GM12878 (cell line): ENCODE measurements around the gene ULK4. TPM values are rescaled to one million over a fixed set of nuclear protein-coding genes. Genes with fewer than 3 reads are reported as not detected.

ENCODE experiments used
- ATAC-seq: fragments of 200-7000 bp; cut with Tn5 transposase; 3 replicates; pipeline ENCODE4 v1.9.1; 2020; ENCODE audit warnings: mild to moderate bottlenecking, moderate library complexity
- BruUV-seq: library from RNA; stranded (reverse); fragments of 400-500 nt; replicated peaks from 2 replicates; lab custom pipeline; 2021; lab: Mats Ljungman, UMichigan
- CTCF ChIA-PET: fragments of 300-600 bp; sonication (Branson Sonifier 250); formaldehyde crosslinking; extraction: SDS; loops from one replicate; lab custom pipeline; 2021; ENCODE audit warnings: inconsistent platforms; lab: Yijun Ruan, JAX
- POLR2A ChIA-PET: fragments of 350-600 bp; formaldehyde crosslinking; extraction: SDS; loops from one replicate; lab custom pipeline; 2021; ENCODE audit warnings: inconsistent platforms; lab: Charles Lee
- RAD21 ChIA-PET: fragments of 300-600 bp; sonication (Branson Sonifier 250); formaldehyde crosslinking; loops from one replicate; lab custom pipeline; 2023; ENCODE audit warnings: antibody characterized with exemption; ENCODE audit not compliant: unreplicated experiment; lab: Charles Lee
- SMC1A ChIA-PET: fragments of 300-600 bp; sonication (Branson Sonifier 250); formaldehyde crosslinking; loops from one replicate; lab custom pipeline; 2023; ENCODE audit not compliant: unreplicated experiment, uncharacterized antibody; lab: Charles Lee
- DNase-seq: peaks from one replicate; pipeline ENCODE4 v3.0.0-alpha.2; 2011; ENCODE audit warnings: low read depth, low spot score
- FAIRE-seq: peaks from 3 replicates; lab custom pipeline; 2011; peaks lifted over from hg19 to GRCh38; lab: Jason Lieb, UNC
- H2AFZ ChIP-seq: 2 replicates; pipeline ENCODE4 v1.6.0; 2011; ENCODE audit warnings: low read depth, low read length, control low read depth; ENCODE audit not compliant: control insufficient read depth
- H3K27ac ChIP-seq: 2 replicates; pipeline ENCODE4 v1.5.1; 2011; ENCODE audit warnings: control low read depth; ENCODE audit not compliant: control insufficient read depth, insufficient read depth
- H3K27me3 ChIP-seq, 2 experiments: replicated peaks in 1 of 2; 2 replicates each; pipeline versions ENCODE4 v1.6.0 to v1.6.1; 2011; ENCODE audit warnings: low read length in 1 of 2; ENCODE audit not compliant: control insufficient read depth in 2 of 2, insufficient read depth in 2 of 2
- H3K36me3 ChIP-seq, 2 experiments: 2 replicates each; pipeline ENCODE4 v1.5.1; 2011; ENCODE audit warnings: low read length in 1 of 2; ENCODE audit not compliant: control insufficient read depth in 2 of 2, insufficient read depth in 2 of 2
- H3K4me1 ChIP-seq: 2 replicates; pipeline ENCODE4 v1.6.1; 2011; ENCODE audit warnings: mild to moderate bottlenecking, low read length, moderate library complexity, mixed read lengths; ENCODE audit not compliant: control insufficient read depth, insufficient read depth
- H3K4me2 ChIP-seq: 2 replicates; pipeline ENCODE4 v1.6.0; 2011; ENCODE audit warnings: control low read depth; ENCODE audit not compliant: control insufficient read depth, insufficient read depth
- H3K4me3 ChIP-seq: fragments of 200-600 bp; sonication (generic); 2 replicates; pipeline ENCODE4 v1.5.1; 2016
- H3K79me2 ChIP-seq: 2 replicates; pipeline ENCODE4 v1.6.0; 2011; ENCODE audit warnings: low read length; ENCODE audit not compliant: control insufficient read depth, insufficient read depth
- H3K9ac ChIP-seq: 2 replicates; pipeline ENCODE4 v1.8.0; 2011; ENCODE audit warnings: low read length, control low read depth, mixed read lengths; ENCODE audit not compliant: control insufficient read depth, insufficient read depth
- H3K9me3 ChIP-seq: replicated peaks from 3 replicates; pipeline ENCODE4 v1.5.1; 2011; ENCODE audit warnings: mild to moderate bottlenecking, low read length; ENCODE audit not compliant: control insufficient read depth, insufficient read depth
- H4K20me1 ChIP-seq: 2 replicates; pipeline ENCODE4 v1.6.0; 2011; ENCODE audit not compliant: control insufficient read depth, insufficient read depth
- ATF2 ChIP-seq: IDR thresholded peaks from 2 replicates; pipeline ENCODE4 v1.6.1; 2012; ENCODE audit warnings: low read length, inconsistent platforms
- BCL11A ChIP-seq: IDR thresholded peaks from 2 replicates; pipeline ENCODE4 v1.6.1; 2011; ENCODE audit warnings: low read depth, low read length
- CHD1 ChIP-seq: IDR thresholded peaks from 2 replicates; pipeline ENCODE4 v1.6.1; 2012; ENCODE audit warnings: low read depth, low read length, improper control_type of control experiment
- FOS ChIP-seq: IDR thresholded peaks from 3 replicates; pipeline ENCODE4 v1.6.1; 2011; ENCODE audit warnings: borderline replicate concordance; ENCODE audit not compliant: insufficient read length; ENCODE audit errors: extremely low read depth
- HSF1 ChIP-seq: fragments of 150-350 bp; IDR thresholded peaks from 2 replicates; pipeline ENCODE4 v1.6.1; 2014; ENCODE audit warnings: mild to moderate bottlenecking, low read depth, low read length
- JUNB ChIP-seq: IDR thresholded peaks from 2 replicates; pipeline ENCODE4 v1.6.1; 2016; ENCODE audit warnings: antibody characterized with exemption, mild to moderate bottlenecking
- JUND ChIP-seq: IDR thresholded peaks from 2 replicates; pipeline ENCODE4 v1.6.1; 2012; ENCODE audit warnings: low read depth, mild to moderate bottlenecking, low read length, improper control_type of control experiment, moderate library complexity
- KAT2A ChIP-seq: conservative IDR thresholded peaks from 2 replicates; pipeline ENCODE4 v1.6.1; 2011; ENCODE audit warnings: low read depth, low read length; ENCODE audit not compliant: control insufficient read depth
- MEF2B ChIP-seq: fragments of 450-650 bp; IDR thresholded peaks from 2 replicates; pipeline ENCODE4 v1.6.1; 2018; ENCODE audit warnings: mild to moderate bottlenecking, moderate library complexity; ENCODE audit not compliant: partially characterized antibody, poor library complexity, severe bottlenecking
- MYC ChIP-seq: IDR thresholded peaks from 2 replicates; pipeline ENCODE4 v1.6.1; 2011; ENCODE audit warnings: mild to moderate bottlenecking, low read length, moderate library complexity, inconsistent platforms; ENCODE audit not compliant: insufficient read depth, insufficient replicate concordance, insufficient read length, severe bottlenecking
- NBN ChIP-seq: fragments of 450-650 bp; IDR thresholded peaks from 2 replicates; pipeline ENCODE4 v1.6.1; 2016
- NRF1 ChIP-seq: conservative IDR thresholded peaks from 2 replicates; pipeline ENCODE4 v1.6.1; 2011; ENCODE audit warnings: mild to moderate bottlenecking, low read depth, low read length, improper control_type of control experiment
- RAD51 ChIP-seq: fragments of 450-650 bp; IDR thresholded peaks from 2 replicates; pipeline ENCODE4 v1.6.1; 2016; ENCODE audit warnings: moderate library complexity, mild to moderate bottlenecking, inconsistent platforms
- RBBP5 ChIP-seq: fragments of 200-600 bp; sonication (generic); conservative IDR thresholded peaks from 2 replicates; pipeline ENCODE4 v1.6.1; 2016
- SMC3 ChIP-seq: IDR thresholded peaks from 2 replicates; pipeline ENCODE4 v1.6.1; 2011; ENCODE audit warnings: low read length, improper control_type of control experiment, borderline replicate concordance
- STAT3 ChIP-seq: IDR thresholded peaks from 2 replicates; pipeline ENCODE4 v1.6.1; 2011; ENCODE audit warnings: low read depth, low read length, improper control_type of control experiment
- TBL1XR1 ChIP-seq: IDR thresholded peaks from 2 replicates; pipeline ENCODE4 v1.6.1; 2012; ENCODE audit warnings: low read depth, low read length, improper control_type of control experiment
- ZBED1 ChIP-seq: IDR thresholded peaks from 2 replicates; pipeline ENCODE4 v1.6.1; 2016; ENCODE audit warnings: borderline replicate concordance
- ZZZ3 ChIP-seq: IDR thresholded peaks from 2 replicates; pipeline ENCODE4 v1.6.1; 2011; ENCODE audit warnings: low read depth; ENCODE audit not compliant: control insufficient read depth, insufficient read length
- WGBS: methylation state at CpG from one replicate; pipeline ENCODE4 v1.1.6; 2016; ENCODE audit warnings: low lambda C conversion rate; ENCODE audit not compliant: insufficient replicate concordance, insufficient coverage; ENCODE audit errors: missing lambda C conversion rate; 5-methylcytosine and 5-hydroxymethylcytosine counted together
- in situ Hi-C: fragments of 300-500 bp; cut with MboI; formaldehyde crosslinking; loops from 9 replicates; pipeline ENCODE4 v1.14.3; 2018; ENCODE audit warnings: mixed read lengths
- intact Hi-C: fragments of 100-400 bp; cut with micrococcal nuclease; formaldehyde crosslinking; loops from one replicate; pipeline ENCODE4 v1.14.2; 2022; ENCODE audit not compliant: unreplicated experiment
- polyA plus RNA-seq, 11 experiments: library from polyadenylated mRNA; depleted of rRNA in 4 of 11; unstranded in 6 of 11; stranded (reverse) in 5 of 11; fragments of >200 nt; fragmentation: Nextera tagmentation in 4 of 11; fragmentation: Illumina TruSeq in 1 of 11; extraction: Ambion mirVana in 4 of 11; extraction: Trizol in 1 of 11; gene quantifications; 1 replicate in 1 of 11; 2 replicates in 10 of 11; pipeline versions ENCODE4 v1.2.1 to v1.2.3, GENCODE V29; 2011 to 2016; ENCODE audit warnings: inconsistent platforms in 2 of 11, missing spikeins in 2 of 11, low read depth in 1 of 11
- total RNA-seq, 4 experiments: library from RNA; depleted of rRNA in 3 of 4; stranded (reverse); fragments of >200 nt in 3 of 4; fragmentation: Illumina TruSeq in 1 of 4; extraction: Trizol in 1 of 4; gene quantifications; 2 replicates each; pipeline versions ENCODE4 v1.2.1 to v1.2.3, GENCODE V29; 2013 to 2021
- TF ChIP-seq, protein P1 (sequence below): IDR thresholded peaks from 2 replicates; pipeline ENCODE4 v1.6.1; 2011; ENCODE audit warnings: borderline replicate concordance, low read depth, mild to moderate bottlenecking, moderate library complexity, mixed read lengths, low read length; ENCODE audit not compliant: insufficient read depth; ENCODE audit errors: extremely low read length

Gene ULK4
- total and polyA plus RNA-seq, 10 of the 15 experiments (the other 5 are each of a cell fraction or from before 2014, with no cell fraction given): 3.5 to 7.6 (median 6.3) TPM

DNA sequence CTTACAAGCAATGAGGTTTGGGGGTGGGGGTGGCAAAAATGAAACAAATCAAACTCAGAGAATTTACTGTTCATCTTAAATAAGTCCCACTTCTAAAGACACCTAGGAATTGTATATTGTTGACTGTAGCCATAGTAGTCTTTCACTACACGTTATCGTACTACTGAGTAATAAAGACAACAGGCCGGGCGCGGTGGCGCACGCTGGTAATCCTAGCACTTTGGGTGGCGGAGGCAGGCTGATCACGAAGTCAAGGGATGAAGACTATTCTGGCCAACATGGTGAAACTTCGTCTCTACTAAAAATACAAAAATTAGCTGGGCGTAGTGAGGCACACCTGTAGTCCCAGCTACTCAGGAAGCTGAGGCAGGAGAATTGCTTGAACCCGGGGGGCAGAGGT lies 531.0 kb downstream of the ULK4 start:
- Histone ChIP-seq H3K9ac (no peak overlapping the region), H2AFZ (no peak overlapping the region), H3K27ac (no peak overlapping the region), H3K27me3 (no peaks in the 10 kb centered on the region), H3K4me3 (no peak overlapping the region), H3K79me2 (no peaks in the 10 kb centered on the region), H4K20me1 (no peaks in the 10 kb centered on the region), H3K36me3 (no peaks in the 10 kb centered on the region), H3K4me2 (no peak overlapping the region), H3K4me1 (no peaks in the 10 kb centered on the region), H3K9me3 (no peaks in the 10 kb centered on the region)
- FAIRE-seq: no peak
- RAD21 ChIA-PET: no interaction called here
- no peak for TF ChIP-seq RAD51
- TF ChIP-seq NBN: no peak
- TF ChIP-seq STAT3: no peak
- no peak for TF ChIP-seq RBBP5
- TF ChIP-seq NRF1: no peak
- TF ChIP-seq ZBED1: no peak
- no peak for TF ChIP-seq ZZZ3
- TF ChIP-seq TBL1XR1: no peak
- TF ChIP-seq FOS: no peak
- TF ChIP-seq KAT2A: no peak
- no peak for TF ChIP-seq ATF2
- no peak for TF ChIP-seq JUNB
- no peak for TF ChIP-seq MYC
- TF ChIP-seq SMC3: no peak
- TF ChIP-seq BCL11A: no peak
- TF ChIP-seq JUND: no peak
- TF ChIP-seq HSF1: no peak
- TF ChIP-seq, protein P1, sequence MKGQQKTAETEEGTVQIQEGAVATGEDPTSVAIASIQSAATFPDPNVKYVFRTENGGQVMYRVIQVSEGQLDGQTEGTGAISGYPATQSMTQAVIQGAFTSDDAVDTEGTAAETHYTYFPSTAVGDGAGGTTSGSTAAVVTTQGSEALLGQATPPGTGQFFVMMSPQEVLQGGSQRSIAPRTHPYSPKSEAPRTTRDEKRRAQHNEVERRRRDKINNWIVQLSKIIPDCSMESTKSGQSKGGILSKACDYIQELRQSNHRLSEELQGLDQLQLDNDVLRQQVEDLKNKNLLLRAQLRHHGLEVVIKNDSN: no peak
- TF ChIP-seq CHD1: no peak
- no peak for TF ChIP-seq MEF2B
- no TSS peak for BruUV-seq
- CTCF ChIA-PET: no interaction called here
- no peak for ATAC-seq
- no peak for DNase-seq
- in situ Hi-C loops: no loop called here
- SMC1A ChIA-PET: no interaction called here
- intact Hi-C loops: no loop called here
- 78% methylated on average over 12 of the region's 12 CpGs for WGBS
- POLR2A ChIA-PET: interaction anchor here (0.6 kb wide), 1 partner anchor 803 kb away, joined by 3 read pairs; no protein-coding TSS in a partner anchor
